HepG2 (cell line): ENCODE measurements around the gene GRIN3B. TPM values are rescaled to one million over a fixed set of nuclear protein-coding genes. Genes with fewer than 3 reads are reported as not detected.

Experiments used
- ARNT2 ChIP-seq: sonication (generic); formaldehyde crosslinking; IDR thresholded peaks from 2 replicates; pipeline ENCODE4 v1.8.0; 2022; ENCODE audit warnings: mild to moderate bottlenecking, low read depth, missing genetic modification reagents, moderate library complexity
- ELF3 ChIP-seq: IDR thresholded peaks from 2 replicates; pipeline ENCODE4 v1.6.1; 2016; ENCODE audit warnings: missing genetic modification reagents, missing compliant biosample characterization
- HOXA3 ChIP-seq: sonication (generic); formaldehyde crosslinking; IDR thresholded peaks from 2 replicates; pipeline ENCODE4 v1.5.0; 2020; ENCODE audit warnings: missing genetic modification reagents
- KDM5A ChIP-seq: fragments of 200-600 bp; sonication (generic); IDR thresholded peaks from 2 replicates; pipeline ENCODE4 v1.7.0; 2018; ENCODE audit warnings: antibody characterized with exemption, mild to moderate bottlenecking, low read length, borderline replicate concordance
- KMT2A ChIP-seq: sonication (generic); formaldehyde crosslinking; IDR thresholded peaks from 2 replicates; pipeline ENCODE4 v1.4.0; 2020; ENCODE audit warnings: missing genetic modification reagents
- PCBP1 ChIP-seq: fragments of 200-400 bp; formaldehyde crosslinking; IDR thresholded peaks from 2 replicates; pipeline ENCODE4 v1.6.1; 2017; ENCODE audit warnings: mild to moderate bottlenecking, low read depth, low read length, borderline replicate concordance
- PLRG1 ChIP-seq: fragments of 450-650 bp; conservative IDR thresholded peaks from 2 replicates; pipeline ENCODE4 v1.6.1; 2016
- REPIN1 ChIP-seq: sonication (generic); formaldehyde crosslinking; IDR thresholded peaks from 2 replicates; pipeline ENCODE4 v1.8.0; 2022; ENCODE audit warnings: missing genetic modification reagents, low read depth, mild to moderate bottlenecking, borderline replicate concordance
- RFXAP ChIP-seq: sonication (generic); formaldehyde crosslinking; IDR thresholded peaks from 2 replicates; pipeline ENCODE4 v1.4.0; 2020; ENCODE audit warnings: missing genetic modification reagents, borderline replicate concordance
- TEAD3 ChIP-seq: optimal IDR thresholded peaks from 2 replicates; pipeline ENCODE3; 2016; ENCODE audit warnings: borderline replicate concordance
- TP53 ChIP-seq: sonication (generic); formaldehyde crosslinking; conservative IDR thresholded peaks from 2 replicates; pipeline ENCODE4 v1.4.0; 2020; ENCODE audit warnings: missing genetic modification reagents
- ZNF224 ChIP-seq: sonication (generic); formaldehyde crosslinking; IDR thresholded peaks from 2 replicates; pipeline ENCODE4 v1.5.0; 2020; ENCODE audit warnings: mild to moderate bottlenecking, missing genetic modification reagents
- ZNF432 ChIP-seq: sonication (generic); formaldehyde crosslinking; IDR thresholded peaks from 2 replicates; pipeline ENCODE4 v1.5.0; 2020; ENCODE audit warnings: missing genetic modification reagents, mild to moderate bottlenecking, borderline replicate concordance
- ZNF629 ChIP-seq: sonication (generic); formaldehyde crosslinking; conservative IDR thresholded peaks from 2 replicates; pipeline ENCODE4 v1.5.0; 2020; ENCODE audit warnings: missing genetic modification reagents
- ZNF790 ChIP-seq: sonication (generic); formaldehyde crosslinking; IDR thresholded peaks from 2 replicates; pipeline ENCODE4 v1.8.0; 2022; ENCODE audit warnings: missing genetic modification reagents, mild to moderate bottlenecking, borderline replicate concordance
- polyA plus RNA-seq, 8 experiments: library from polyadenylated mRNA; depleted of rRNA in 3 of 8; stranded (reverse) in 7 of 8; unstranded in 1 of 8; fragments of >200 nt; fragmentation: Illumina TruSeq in 4 of 8; extraction: Trizol in 4 of 8; gene quantifications; 2 replicates each; pipeline versions ENCODE4 v1.2.1 to v1.2.3, GENCODE V29; 2011 to 2016; ENCODE audit warnings: low read depth in 4 of 8, missing spikeins in 1 of 8, mixed read lengths in 1 of 8; ENCODE audit not compliant: insufficient read depth in 1 of 8
- total RNA-seq, 5 experiments: library from RNA; depleted of rRNA; stranded (reverse); fragments of >200 nt; fragmentation: Illumina TruSeq; extraction: Trizol; gene quantifications; 2 replicates each; pipeline ENCODE4 v1.2.3, GENCODE V29; 2016; ENCODE audit warnings: low read depth in 1 of 5
- TF ChIP-seq, protein P1 (sequence below): sonication (generic); formaldehyde crosslinking; IDR thresholded peaks from 2 replicates; pipeline ENCODE4 v1.4.0; 2020; ENCODE audit warnings: missing genetic modification reagents
- TF ChIP-seq, protein P2 (sequence below): IDR thresholded peaks from 2 replicates; pipeline ENCODE4 v1.6.1; 2012; ENCODE audit warnings: low read depth, low read length, improper control_type of control experiment
- TF ChIP-seq, protein P3 (sequence below): sonication (generic); formaldehyde crosslinking; conservative IDR thresholded peaks from 2 replicates; pipeline ENCODE4 v1.8.0; 2022; ENCODE audit warnings: low read depth, missing genetic modification reagents
- TF ChIP-seq, protein P4 (sequence below): sonication (generic); formaldehyde crosslinking; IDR thresholded peaks from 2 replicates; pipeline ENCODE4 v1.5.1; 2020; ENCODE audit warnings: mild to moderate bottlenecking, moderate library complexity, missing genetic modification reagents

Gene GRIN3B
- total and polyA plus RNA-seq, 2 of the 13 experiments (the other 11 are each of a cell fraction or from before 2014, with no cell fraction given), result 0.07 to 0.20 TPM

DNA sequence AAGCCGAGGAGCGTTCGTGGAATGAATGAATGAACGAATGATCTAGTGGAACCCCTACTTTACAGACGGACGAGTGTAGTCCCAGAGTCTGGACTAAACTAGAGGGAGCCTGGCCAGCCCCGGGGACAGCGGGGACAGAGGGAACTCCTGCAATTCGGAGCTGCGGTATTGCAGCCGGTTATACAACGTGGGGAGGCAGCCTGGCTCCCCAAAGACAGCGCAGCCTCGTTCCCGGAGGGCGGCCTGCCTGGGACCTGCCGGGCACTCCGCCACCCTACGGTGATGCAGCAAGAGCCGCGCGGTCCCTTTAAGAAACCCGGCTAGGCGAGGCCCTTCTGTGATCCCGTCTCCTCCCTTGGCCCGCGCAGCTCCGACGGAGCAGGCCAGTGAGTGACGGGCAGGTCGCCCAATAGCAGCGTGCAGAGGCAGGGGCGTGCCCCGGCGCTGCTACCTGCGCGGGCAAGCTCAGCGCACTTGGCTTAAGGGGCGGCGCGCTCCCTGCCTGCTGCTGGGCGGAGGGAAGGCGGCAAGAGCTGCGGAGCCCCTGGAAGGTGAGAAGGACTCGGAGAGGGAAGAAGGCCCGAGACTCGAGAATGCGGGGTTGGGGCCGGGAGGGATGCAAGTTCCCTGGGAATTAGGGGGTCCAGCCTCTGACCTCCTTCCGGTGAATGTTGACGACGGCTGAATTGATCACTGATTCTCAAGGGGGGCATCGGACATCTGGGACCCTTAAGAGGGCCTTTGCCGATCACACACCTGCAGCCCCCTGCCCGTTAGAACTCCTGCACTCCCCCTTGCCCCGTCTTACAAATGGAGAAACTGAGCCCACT is 39.6 kb downstream of the GRIN3B start, which contains the start of gene ABCA7 (continued):
- TF ChIP-seq RFXAP (CRISPR knock-in tag), result no peak
- no peak for TF ChIP-seq KDM5A
- no peak for TF ChIP-seq ZNF790 (CRISPR knock-in tag)
- TF ChIP-seq, protein P1, sequence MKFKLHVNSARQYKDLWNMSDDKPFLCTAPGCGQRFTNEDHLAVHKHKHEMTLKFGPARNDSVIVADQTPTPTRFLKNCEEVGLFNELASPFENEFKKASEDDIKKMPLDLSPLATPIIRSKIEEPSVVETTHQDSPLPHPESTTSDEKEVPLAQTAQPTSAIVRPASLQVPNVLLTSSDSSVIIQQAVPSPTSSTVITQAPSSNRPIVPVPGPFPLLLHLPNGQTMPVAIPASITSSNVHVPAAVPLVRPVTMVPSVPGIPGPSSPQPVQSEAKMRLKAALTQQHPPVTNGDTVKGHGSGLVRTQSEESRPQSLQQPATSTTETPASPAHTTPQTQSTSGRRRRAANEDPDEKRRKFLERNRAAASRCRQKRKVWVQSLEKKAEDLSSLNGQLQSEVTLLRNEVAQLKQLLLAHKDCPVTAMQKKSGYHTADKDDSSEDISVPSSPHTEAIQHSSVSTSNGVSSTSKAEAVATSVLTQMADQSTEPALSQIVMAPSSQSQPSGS, result 0 out of 2 replicates have a peak, but pooled peaks have one; percentile 42
- no peak for TF ChIP-seq PLRG1
- TF ChIP-seq, protein P2, sequence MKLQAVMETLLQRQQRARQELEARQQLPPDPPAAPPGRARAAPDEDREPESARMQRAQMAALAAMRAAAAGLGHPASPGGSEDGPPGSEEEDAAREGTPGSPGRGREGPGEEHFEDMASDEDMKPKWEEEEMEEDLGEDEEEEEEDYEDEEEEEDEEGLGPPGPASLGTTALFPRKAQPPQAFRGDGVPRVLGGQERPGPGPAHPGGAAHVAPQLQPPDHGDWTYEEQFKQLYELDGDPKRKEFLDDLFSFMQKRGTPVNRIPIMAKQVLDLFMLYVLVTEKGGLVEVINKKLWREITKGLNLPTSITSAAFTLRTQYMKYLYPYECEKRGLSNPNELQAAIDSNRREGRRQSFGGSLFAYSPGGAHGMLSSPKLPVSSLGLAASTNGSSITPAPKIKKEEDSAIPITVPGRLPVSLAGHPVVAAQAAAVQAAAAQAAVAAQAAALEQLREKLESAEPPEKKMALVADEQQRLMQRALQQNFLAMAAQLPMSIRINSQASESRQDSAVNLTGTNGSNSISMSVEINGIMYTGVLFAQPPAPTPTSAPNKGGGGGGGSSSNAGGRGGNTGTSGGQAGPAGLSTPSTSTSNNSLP, result no peak
- 0 out of 2 replicates have a peak, but pooled peaks have one; percentile 68 for TF ChIP-seq PCBP1
- TF ChIP-seq ZNF432 (CRISPR knock-in tag), result no peak
- TF ChIP-seq ZNF224 (CRISPR knock-in tag), result no peak
- TF ChIP-seq, protein P3, sequence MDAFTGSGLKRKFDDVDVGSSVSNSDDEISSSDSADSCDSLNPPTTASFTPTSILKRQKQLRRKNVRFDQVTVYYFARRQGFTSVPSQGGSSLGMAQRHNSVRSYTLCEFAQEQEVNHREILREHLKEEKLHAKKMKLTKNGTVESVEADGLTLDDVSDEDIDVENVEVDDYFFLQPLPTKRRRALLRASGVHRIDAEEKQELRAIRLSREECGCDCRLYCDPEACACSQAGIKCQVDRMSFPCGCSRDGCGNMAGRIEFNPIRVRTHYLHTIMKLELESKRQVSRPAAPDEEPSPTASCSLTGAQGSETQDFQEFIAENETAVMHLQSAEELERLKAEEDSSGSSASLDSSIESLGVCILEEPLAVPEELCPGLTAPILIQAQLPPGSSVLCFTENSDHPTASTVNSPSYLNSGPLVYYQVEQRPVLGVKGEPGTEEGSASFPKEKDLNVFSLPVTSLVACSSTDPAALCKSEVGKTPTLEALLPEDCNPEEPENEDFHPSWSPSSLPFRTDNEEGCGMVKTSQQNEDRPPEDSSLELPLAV (CRISPR knock-in tag), result no peak
- peak; percentile 60; the same call in 1 of the 2 replicates for TF ChIP-seq HOXA3 (CRISPR knock-in tag)
- TF ChIP-seq TP53 (CRISPR knock-in tag), result no peak
- no peak for TF ChIP-seq TEAD3 (CRISPR knock-in tag)
- no peak for TF ChIP-seq ELF3 (CRISPR knock-in tag)
- no peak; the same call in 1 of the 2 replicates for TF ChIP-seq KMT2A (CRISPR knock-in tag)
- peak; percentile 41; the same call in 1 of the 2 replicates for TF ChIP-seq ARNT2
- TF ChIP-seq, protein P4, sequence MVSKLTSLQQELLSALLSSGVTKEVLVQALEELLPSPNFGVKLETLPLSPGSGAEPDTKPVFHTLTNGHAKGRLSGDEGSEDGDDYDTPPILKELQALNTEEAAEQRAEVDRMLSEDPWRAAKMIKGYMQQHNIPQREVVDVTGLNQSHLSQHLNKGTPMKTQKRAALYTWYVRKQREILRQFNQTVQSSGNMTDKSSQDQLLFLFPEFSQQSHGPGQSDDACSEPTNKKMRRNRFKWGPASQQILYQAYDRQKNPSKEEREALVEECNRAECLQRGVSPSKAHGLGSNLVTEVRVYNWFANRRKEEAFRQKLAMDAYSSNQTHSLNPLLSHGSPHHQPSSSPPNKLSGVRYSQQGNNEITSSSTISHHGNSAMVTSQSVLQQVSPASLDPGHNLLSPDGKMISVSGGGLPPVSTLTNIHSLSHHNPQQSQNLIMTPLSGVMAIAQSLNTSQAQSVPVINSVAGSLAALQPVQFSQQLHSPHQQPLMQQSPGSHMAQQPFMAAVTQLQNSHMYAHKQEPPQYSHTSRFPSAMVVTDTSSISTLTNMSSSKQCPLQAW (CRISPR knock-in tag), result peak; percentile 72; the same call in 1 of the 2 replicates
- no peak; the same call in 1 of the 2 replicates for TF ChIP-seq ZNF629 (CRISPR knock-in tag)
- TF ChIP-seq REPIN1 (CRISPR knock-in tag), result no peak
